Measurements from ENCODE around the gene HOXA6.
A peak's percentile ranks its signal among the peaks of the same experiment; 100 is the strongest.

The HOXA6 gene

DNA sequence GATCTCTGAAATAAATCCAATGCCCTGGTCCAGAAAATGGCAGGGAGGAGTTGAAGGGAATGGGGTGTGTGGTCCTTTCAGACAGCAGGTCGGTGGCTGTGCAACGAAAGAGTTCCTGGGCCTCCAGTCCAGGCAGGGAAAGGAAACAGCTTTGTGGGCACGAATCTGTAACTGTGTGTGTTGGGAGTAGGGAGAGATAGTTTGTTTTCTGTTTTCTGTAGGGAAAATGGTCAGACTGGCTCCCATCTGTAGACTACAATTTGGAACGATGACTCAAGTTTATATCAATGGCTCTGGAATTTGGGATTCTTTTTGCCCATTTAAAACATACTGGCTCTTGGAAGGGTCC, 20.3 kb upstream of the HOXA6 start:
- no peak for TF ChIP-seq CTCF (IDR thresholded peaks at IDR 0.05; ENCODE audit: low read depth, low read length, missing control alignments)
- DNase-seq (ENCODE audit: extremely low read depth, low read depth): no peak
- peak overlapping the region; percentile 83 for H3K4me3 ChIP-seq (replicated peaks; ENCODE audit: low read depth, low read length)

DNA sequence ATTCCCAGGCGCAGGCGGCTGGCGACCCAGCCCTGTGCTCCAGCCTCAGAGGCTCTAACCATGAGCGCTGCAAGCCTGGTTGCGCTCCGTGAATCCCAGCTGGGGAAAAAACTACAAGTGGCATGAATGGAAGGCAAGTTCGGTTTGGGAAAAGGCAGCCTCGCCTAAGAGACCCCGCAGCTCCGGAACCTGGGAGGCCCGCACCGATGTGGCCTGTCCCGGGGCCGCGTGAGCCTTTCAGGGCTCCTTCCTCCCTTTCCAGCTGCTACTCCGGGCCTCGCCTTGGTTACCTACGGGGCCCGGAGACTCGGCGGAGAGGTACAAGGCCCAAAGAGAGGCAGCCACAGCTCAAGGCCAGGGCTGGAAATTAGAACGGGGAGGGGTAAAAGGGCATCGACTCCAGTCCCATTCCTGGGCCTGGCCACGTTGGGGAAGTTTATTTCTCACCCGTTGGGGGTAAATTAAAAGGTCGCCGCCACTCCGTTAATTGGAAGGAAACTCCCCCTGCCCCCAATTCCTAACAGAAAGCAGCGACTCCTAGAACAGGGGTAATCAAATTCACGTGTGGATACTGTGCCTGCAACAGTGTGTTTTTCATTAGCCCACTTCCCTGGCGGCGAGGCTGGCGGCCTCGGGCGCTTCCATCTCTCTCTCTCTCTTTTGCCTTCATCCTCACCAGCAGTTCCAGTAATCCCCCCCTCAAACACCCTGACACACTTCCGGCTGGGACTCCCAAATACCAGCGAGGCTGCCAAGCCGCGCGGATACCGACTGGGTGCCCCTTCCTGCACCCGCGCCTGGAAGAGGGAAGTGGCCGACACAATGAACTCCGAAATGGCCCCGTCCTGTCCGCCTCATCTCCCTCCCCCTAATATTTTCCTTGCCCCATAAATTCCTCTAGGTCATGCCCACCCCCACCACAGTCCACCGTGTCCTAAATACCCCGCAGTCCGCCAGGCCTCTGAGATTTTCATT, 19.2 kb upstream of the HOXA6 start:
- TF ChIP-seq CTCF (IDR thresholded peaks at IDR 0.05; ENCODE audit: low read depth, low read length, missing control alignments): no peak
- peak overlapping the region; percentile 83 for H3K4me3 ChIP-seq (replicated peaks; ENCODE audit: low read depth, low read length)
- DNase-seq (ENCODE audit: extremely low read depth, low read depth): no peak

- TF ChIP-seq CTCF (IDR thresholded peaks at IDR 0.05; ENCODE audit: low read depth, low read length, missing control alignments): no peak
- DNase-seq (ENCODE audit: extremely low read depth, low read depth): no peak
- peak overlapping the region; percentile 83 for H3K4me3 ChIP-seq (replicated peaks; ENCODE audit: low read depth, low read length)
These were observed 18.5 kb upstream of the HOXA6 start for GRCh38 chr7:27165996-27166530.

GRCh38 chr7:27165089-27165995, 17.8 kb upstream of the HOXA6 start, which contains the start of gene HOXA9:
HOXA9 (minus strand) TSS chr7:27165537; CDS start chr7:27165457, 80 bp downstream.
- TF ChIP-seq CTCF (IDR thresholded peaks at IDR 0.05; ENCODE audit: low read depth, low read length, missing control alignments): no peak
- no peak for DNase-seq (ENCODE audit: extremely low read depth, low read depth)
- peak within 1 kb of the TSS; percentile 83 for H3K4me3 ChIP-seq (replicated peaks; ENCODE audit: low read depth, low read length)

GRCh38 chr7:27164367-27165088, 17.0 kb upstream of the HOXA6 start:
- DNase-seq (ENCODE audit: extremely low read depth, low read depth): no peak
- H3K4me3 ChIP-seq (replicated peaks; ENCODE audit: low read depth, low read length): peak overlapping the region; percentile 83
- TF ChIP-seq CTCF (IDR thresholded peaks at IDR 0.05; ENCODE audit: low read depth, low read length, missing control alignments): no peak

- DNase-seq (ENCODE audit: extremely low read depth, low read depth): no peak
- TF ChIP-seq CTCF (IDR thresholded peaks at IDR 0.05; ENCODE audit: low read depth, low read length, missing control alignments): no peak
- peak overlapping the region; percentile 83 for H3K4me3 ChIP-seq (replicated peaks; ENCODE audit: low read depth, low read length)
These were observed 16.4 kb upstream of the HOXA6 start for GRCh38 chr7:27164045-27164366.

All from HFF-Myc (cell line).